ENCODE data around the gene INPP5A.

GRCh38 chr10:132546567-132547420 lies 9.2 kb downstream of the INPP5A start:
- TF ChIP-seq CTCF (IDR thresholded peaks at IDR 0.05; ENCODE audit: low read length) = no peak
- no peak for TF ChIP-seq EZH2phosphoT487 (IDR thresholded peaks at IDR 0.05; ENCODE audit: low read length)
